GM23338 (cell line): ENCODE data around the gene ANOS1. TPM values are rescaled to one million over a fixed set of nuclear protein-coding genes. Genes with fewer than 3 reads are reported as not detected.

Experiments used
- ATAC-seq: fragments of 200-7000 bp; cut with Tn5 transposase; 3 replicates; pipeline ENCODE4 v1.9.1; 2020
- DNase-seq: peaks from one replicate; pipeline ENCODE4 v3.0.0-alpha.2; 2015; ENCODE audit warnings: low spot score
- H2AFZ ChIP-seq: fragments of 200-600 bp; sonication (generic); 2 replicates; pipeline ENCODE4 v1.8.0; 2016; ENCODE audit warnings: antibody characterized with exemption, mild to moderate bottlenecking, moderate library complexity
- H3F3A ChIP-seq: fragments of 200-600 bp; sonication (generic); replicated peaks from 2 replicates; pipeline ENCODE4 v1.8.0; 2017; ENCODE audit warnings: antibody characterized with exemption, mixed run types, low read depth
- H3K27ac ChIP-seq: fragments of 200-600 bp; sonication (generic); 2 replicates; pipeline ENCODE4 v1.6.1; 2016; ENCODE audit warnings: low read depth
- H3K27me3 ChIP-seq: fragments of 200-600 bp; sonication (generic); 2 replicates; pipeline ENCODE4 v1.8.0; 2016; ENCODE audit warnings: mild to moderate bottlenecking, mixed run types, moderate library complexity; ENCODE audit not compliant: insufficient read depth
- H3K36me3 ChIP-seq: fragments of 200-600 bp; sonication (generic); 2 replicates; pipeline ENCODE4 v1.8.0; 2016; ENCODE audit warnings: mild to moderate bottlenecking; ENCODE audit not compliant: insufficient read depth
- H3K4me1 ChIP-seq: fragments of 200-600 bp; sonication (generic); 2 replicates; pipeline ENCODE4 v1.8.0; 2016; ENCODE audit warnings: mild to moderate bottlenecking, moderate library complexity; ENCODE audit not compliant: insufficient read depth
- H3K4me2 ChIP-seq: fragments of 200-600 bp; sonication (generic); 2 replicates; pipeline ENCODE4 v1.7.1; 2017; ENCODE audit warnings: mixed run types
- H3K4me3 ChIP-seq: fragments of 200-600 bp; sonication (generic); 2 replicates; pipeline ENCODE4 v1.6.1; 2016; ENCODE audit warnings: mixed run types
- H3K79me2 ChIP-seq: fragments of 200-600 bp; sonication (generic); replicated peaks from 2 replicates; pipeline ENCODE4 v1.8.0; 2017; ENCODE audit warnings: mild to moderate bottlenecking; ENCODE audit not compliant: insufficient read depth
- H3K9me2 ChIP-seq: fragments of 200-600 bp; sonication (generic); 2 replicates; pipeline ENCODE4 v1.8.0; 2017; ENCODE audit not compliant: insufficient read depth
- H4K20me1 ChIP-seq: fragments of 200-600 bp; sonication (generic); replicated peaks from 2 replicates; pipeline ENCODE4 v1.8.0; 2017; ENCODE audit warnings: mild to moderate bottlenecking; ENCODE audit not compliant: insufficient read depth
- H3K27ac Mint-ChIP-seq: 2 replicates; pipeline ENCODE4 v1.8.0; 2020; ENCODE audit warnings: inconsistent platforms, mild to moderate bottlenecking, moderate library complexity, mixed read lengths
- H3K27me3 Mint-ChIP-seq: 3 replicates; pipeline ENCODE4 v1.8.0; 2022; ENCODE audit warnings: low read depth, mild to moderate bottlenecking, moderate library complexity, mixed read lengths, inconsistent platforms; ENCODE audit not compliant: insufficient read depth, poor library complexity
- H3K36me3 Mint-ChIP-seq: 3 replicates; pipeline ENCODE4 v1.8.0; 2021; ENCODE audit warnings: low read depth, mild to moderate bottlenecking, inconsistent platforms, moderate library complexity, mixed read lengths
- H3K4me1 Mint-ChIP-seq: 3 replicates; pipeline ENCODE4 v1.8.0; 2020; ENCODE audit warnings: mild to moderate bottlenecking, inconsistent platforms, mixed read lengths
- H3K4me3 Mint-ChIP-seq: 3 replicates; pipeline ENCODE4 v1.8.0; 2021; ENCODE audit warnings: moderate library complexity, mild to moderate bottlenecking, inconsistent platforms, mixed read lengths
- H3K9me3 Mint-ChIP-seq: 3 replicates; pipeline ENCODE4 v1.8.0; 2020; ENCODE audit warnings: moderate library complexity, mild to moderate bottlenecking, inconsistent platforms, mixed read lengths
- CREB1 ChIP-seq: fragments of 250-450 bp; sonication (Bioruptor Pico); IDR thresholded peaks from 2 replicates; pipeline ENCODE4 v1.5.0; 2020; ENCODE audit warnings: low read depth, mild to moderate bottlenecking, moderate library complexity
- EZH2 ChIP-seq: fragments of 200-600 bp; sonication (generic); IDR thresholded peaks from one replicate; pipeline ENCODE4 v1.8.0; 2017; ENCODE audit warnings: antibody characterized with exemption, mild to moderate bottlenecking, low read depth; ENCODE audit not compliant: unreplicated experiment
- EZH2phosphoT487 ChIP-seq: fragments of 200-600 bp; sonication (generic); IDR thresholded peaks from one replicate; pipeline ENCODE4 v1.8.1; 2018; ENCODE audit warnings: antibody characterized with exemption; ENCODE audit not compliant: unreplicated experiment
- JUNB ChIP-seq: IDR thresholded peaks from one replicate; pipeline ENCODE4 v1.6.1; 2016; ENCODE audit warnings: antibody characterized with exemption; ENCODE audit not compliant: unreplicated experiment
- NANOG ChIP-seq: IDR thresholded peaks from 2 replicates; pipeline ENCODE4 v1.6.1; 2016; ENCODE audit warnings: antibody characterized with exemption, borderline replicate concordance
- POLR2AphosphoS5 ChIP-seq: IDR thresholded peaks from 2 replicates; pipeline ENCODE4 v1.6.1; 2016; ENCODE audit warnings: antibody characterized with exemption, low read depth
- STAT1 ChIP-seq: IDR thresholded peaks from one replicate; pipeline ENCODE4 v1.6.1; 2016; ENCODE audit warnings: antibody characterized with exemption; ENCODE audit not compliant: unreplicated experiment
- ZNF114 ChIP-seq: fragments of 250-450 bp; sonication (Bioruptor Pico); IDR thresholded peaks from 2 replicates; pipeline ENCODE4 v1.5.0; 2020; ENCODE audit warnings: mild to moderate bottlenecking, moderate library complexity
- ZNF331 ChIP-seq: fragments of 250-450 bp; sonication (Bioruptor Pico); IDR thresholded peaks from 2 replicates; pipeline ENCODE4 v1.5.0; 2020; ENCODE audit warnings: low read depth, mild to moderate bottlenecking, moderate library complexity
- polyA plus RNA-seq: library from polyadenylated mRNA; unstranded; fragments of >200 nt; fragmentation: Nextera tagmentation; extraction: Ambion mirVana; gene quantifications from 2 replicates; pipeline ENCODE4 v1.2.1, GENCODE V29; 2016
- total RNA-seq: library from RNA; depleted of rRNA; stranded (reverse); fragments of >200 nt; shearing (Covaris generic); gene quantifications from 2 replicates; pipeline ENCODE4 v1.2.3, GENCODE V29; 2014
- TF ChIP-seq, protein P1 (sequence below): IDR thresholded peaks from one replicate; pipeline ENCODE4 v1.6.1; 2018; ENCODE audit warnings: antibody characterized with exemption; ENCODE audit not compliant: unreplicated experiment
- TF ChIP-seq, protein P2 (sequence below): IDR thresholded peaks from 2 replicates; pipeline ENCODE4 v1.6.1; 2016; ENCODE audit warnings: antibody characterized with exemption
- TF ChIP-seq, protein P3 (sequence below), 2 experiments: fragments of 200-600 bp in 1 of 2; sonication (generic) in 1 of 2; conservative IDR thresholded peaks; 2 replicates each; pipeline versions ENCODE4 v1.5.1 to v1.6.1; 2016 to 2017; ENCODE audit warnings: antibody characterized with exemption in 2 of 2, low read depth in 2 of 2, mild to moderate bottlenecking in 2 of 2, moderate library complexity in 1 of 2
- TF ChIP-seq, protein P4 (sequence below): fragments of 250-450 bp; sonication (Bioruptor Pico); IDR thresholded peaks from 2 replicates; pipeline ENCODE4 v1.5.0; 2020; ENCODE audit warnings: mild to moderate bottlenecking, moderate library complexity

ANOS1 gene
- total and polyA plus RNA-seq, 2 experiments from 2014 or later = 21.8 to 68.5 TPM

DNA sequence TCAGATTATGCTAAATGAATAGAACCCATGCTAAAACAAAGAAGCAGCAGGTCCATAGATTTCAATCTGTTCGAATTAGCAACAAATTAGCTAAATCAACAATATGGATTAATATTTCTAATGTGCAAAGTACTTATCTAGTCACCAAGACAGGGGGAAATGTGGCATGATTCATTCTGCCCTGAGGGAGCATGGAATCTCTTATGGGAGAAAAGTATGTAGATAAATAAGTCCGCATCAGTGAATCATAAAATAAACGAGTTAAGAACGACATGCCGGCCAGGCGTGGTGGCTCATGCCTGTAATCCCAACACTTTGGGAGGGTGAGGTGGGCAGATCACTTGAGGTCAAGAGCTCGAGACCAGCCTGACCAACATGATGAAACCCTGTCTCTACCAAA lies 102.1 kb downstream of the ANOS1 start:
- Histone ChIP-seq H4K20me1 (no peaks in the 10 kb centered on the region), H3K9me2 (no peaks in the 10 kb centered on the region), H3K4me1 (peaks cover 27% of the 10 kb centered on the region), H3K27me3 (no peaks in the 10 kb centered on the region), H3K36me3 (no peaks in the 10 kb centered on the region), H3K4me2 (no peak overlapping the region), H3K27ac (no peak overlapping the region), H3K79me2 (peaks cover 67% of the 10 kb centered on the region), H2AFZ (no peak overlapping the region), H3K4me3 (no peak overlapping the region), H3F3A (no peaks in the 10 kb centered on the region)
- Mint-ChIP-seq H3K4me1 (peaks cover 35% of the 10 kb centered on the region), H3K27me3 (no peaks in the 10 kb centered on the region), H3K36me3 (peaks cover 20% of the 10 kb centered on the region), H3K4me3 (no peak overlapping the region), H3K9me3 (no peaks in the 10 kb centered on the region), H3K27ac (no peak overlapping the region)
- ATAC-seq (no peak), DNase-seq (no peak)
- TF ChIP-seq STAT1 (no peak), JUNB (no peak), EZH2 (no peak), CREB1 (CRISPR knock-in tag) (no peak), ZNF331 (CRISPR knock-in tag) (no peak), POLR2AphosphoS5 (no peak), ZNF114 (CRISPR knock-in tag) (no peak), NANOG (no peak), EZH2phosphoT487 (no peak)
- TF ChIP-seq, protein P1, sequence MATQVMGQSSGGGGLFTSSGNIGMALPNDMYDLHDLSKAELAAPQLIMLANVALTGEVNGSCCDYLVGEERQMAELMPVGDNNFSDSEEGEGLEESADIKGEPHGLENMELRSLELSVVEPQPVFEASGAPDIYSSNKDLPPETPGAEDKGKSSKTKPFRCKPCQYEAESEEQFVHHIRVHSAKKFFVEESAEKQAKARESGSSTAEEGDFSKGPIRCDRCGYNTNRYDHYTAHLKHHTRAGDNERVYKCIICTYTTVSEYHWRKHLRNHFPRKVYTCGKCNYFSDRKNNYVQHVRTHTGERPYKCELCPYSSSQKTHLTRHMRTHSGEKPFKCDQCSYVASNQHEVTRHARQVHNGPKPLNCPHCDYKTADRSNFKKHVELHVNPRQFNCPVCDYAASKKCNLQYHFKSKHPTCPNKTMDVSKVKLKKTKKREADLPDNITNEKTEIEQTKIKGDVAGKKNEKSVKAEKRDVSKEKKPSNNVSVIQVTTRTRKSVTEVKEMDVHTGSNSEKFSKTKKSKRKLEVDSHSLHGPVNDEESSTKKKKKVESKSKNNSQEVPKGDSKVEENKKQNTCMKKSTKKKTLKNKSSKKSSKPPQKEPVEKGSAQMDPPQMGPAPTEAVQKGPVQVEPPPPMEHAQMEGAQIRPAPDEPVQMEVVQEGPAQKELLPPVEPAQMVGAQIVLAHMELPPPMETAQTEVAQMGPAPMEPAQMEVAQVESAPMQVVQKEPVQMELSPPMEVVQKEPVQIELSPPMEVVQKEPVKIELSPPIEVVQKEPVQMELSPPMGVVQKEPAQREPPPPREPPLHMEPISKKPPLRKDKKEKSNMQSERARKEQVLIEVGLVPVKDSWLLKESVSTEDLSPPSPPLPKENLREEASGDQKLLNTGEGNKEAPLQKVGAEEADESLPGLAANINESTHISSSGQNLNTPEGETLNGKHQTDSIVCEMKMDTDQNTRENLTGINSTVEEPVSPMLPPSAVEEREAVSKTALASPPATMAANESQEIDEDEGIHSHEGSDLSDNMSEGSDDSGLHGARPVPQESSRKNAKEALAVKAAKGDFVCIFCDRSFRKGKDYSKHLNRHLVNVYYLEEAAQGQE = no peak
- TF ChIP-seq, protein P2, sequence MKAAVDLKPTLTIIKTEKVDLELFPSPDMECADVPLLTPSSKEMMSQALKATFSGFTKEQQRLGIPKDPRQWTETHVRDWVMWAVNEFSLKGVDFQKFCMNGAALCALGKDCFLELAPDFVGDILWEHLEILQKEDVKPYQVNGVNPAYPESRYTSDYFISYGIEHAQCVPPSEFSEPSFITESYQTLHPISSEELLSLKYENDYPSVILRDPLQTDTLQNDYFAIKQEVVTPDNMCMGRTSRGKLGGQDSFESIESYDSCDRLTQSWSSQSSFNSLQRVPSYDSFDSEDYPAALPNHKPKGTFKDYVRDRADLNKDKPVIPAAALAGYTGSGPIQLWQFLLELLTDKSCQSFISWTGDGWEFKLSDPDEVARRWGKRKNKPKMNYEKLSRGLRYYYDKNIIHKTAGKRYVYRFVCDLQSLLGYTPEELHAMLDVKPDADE = no peak
- TF ChIP-seq, protein P3, sequence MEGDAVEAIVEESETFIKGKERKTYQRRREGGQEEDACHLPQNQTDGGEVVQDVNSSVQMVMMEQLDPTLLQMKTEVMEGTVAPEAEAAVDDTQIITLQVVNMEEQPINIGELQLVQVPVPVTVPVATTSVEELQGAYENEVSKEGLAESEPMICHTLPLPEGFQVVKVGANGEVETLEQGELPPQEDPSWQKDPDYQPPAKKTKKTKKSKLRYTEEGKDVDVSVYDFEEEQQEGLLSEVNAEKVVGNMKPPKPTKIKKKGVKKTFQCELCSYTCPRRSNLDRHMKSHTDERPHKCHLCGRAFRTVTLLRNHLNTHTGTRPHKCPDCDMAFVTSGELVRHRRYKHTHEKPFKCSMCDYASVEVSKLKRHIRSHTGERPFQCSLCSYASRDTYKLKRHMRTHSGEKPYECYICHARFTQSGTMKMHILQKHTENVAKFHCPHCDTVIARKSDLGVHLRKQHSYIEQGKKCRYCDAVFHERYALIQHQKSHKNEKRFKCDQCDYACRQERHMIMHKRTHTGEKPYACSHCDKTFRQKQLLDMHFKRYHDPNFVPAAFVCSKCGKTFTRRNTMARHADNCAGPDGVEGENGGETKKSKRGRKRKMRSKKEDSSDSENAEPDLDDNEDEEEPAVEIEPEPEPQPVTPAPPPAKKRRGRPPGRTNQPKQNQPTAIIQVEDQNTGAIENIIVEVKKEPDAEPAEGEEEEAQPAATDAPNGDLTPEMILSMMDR (conservative IDR thresholded peaks at IDR 0.05; ENCODE audit: low read depth in 2 of 2) = no peak
- TF ChIP-seq, protein P4, sequence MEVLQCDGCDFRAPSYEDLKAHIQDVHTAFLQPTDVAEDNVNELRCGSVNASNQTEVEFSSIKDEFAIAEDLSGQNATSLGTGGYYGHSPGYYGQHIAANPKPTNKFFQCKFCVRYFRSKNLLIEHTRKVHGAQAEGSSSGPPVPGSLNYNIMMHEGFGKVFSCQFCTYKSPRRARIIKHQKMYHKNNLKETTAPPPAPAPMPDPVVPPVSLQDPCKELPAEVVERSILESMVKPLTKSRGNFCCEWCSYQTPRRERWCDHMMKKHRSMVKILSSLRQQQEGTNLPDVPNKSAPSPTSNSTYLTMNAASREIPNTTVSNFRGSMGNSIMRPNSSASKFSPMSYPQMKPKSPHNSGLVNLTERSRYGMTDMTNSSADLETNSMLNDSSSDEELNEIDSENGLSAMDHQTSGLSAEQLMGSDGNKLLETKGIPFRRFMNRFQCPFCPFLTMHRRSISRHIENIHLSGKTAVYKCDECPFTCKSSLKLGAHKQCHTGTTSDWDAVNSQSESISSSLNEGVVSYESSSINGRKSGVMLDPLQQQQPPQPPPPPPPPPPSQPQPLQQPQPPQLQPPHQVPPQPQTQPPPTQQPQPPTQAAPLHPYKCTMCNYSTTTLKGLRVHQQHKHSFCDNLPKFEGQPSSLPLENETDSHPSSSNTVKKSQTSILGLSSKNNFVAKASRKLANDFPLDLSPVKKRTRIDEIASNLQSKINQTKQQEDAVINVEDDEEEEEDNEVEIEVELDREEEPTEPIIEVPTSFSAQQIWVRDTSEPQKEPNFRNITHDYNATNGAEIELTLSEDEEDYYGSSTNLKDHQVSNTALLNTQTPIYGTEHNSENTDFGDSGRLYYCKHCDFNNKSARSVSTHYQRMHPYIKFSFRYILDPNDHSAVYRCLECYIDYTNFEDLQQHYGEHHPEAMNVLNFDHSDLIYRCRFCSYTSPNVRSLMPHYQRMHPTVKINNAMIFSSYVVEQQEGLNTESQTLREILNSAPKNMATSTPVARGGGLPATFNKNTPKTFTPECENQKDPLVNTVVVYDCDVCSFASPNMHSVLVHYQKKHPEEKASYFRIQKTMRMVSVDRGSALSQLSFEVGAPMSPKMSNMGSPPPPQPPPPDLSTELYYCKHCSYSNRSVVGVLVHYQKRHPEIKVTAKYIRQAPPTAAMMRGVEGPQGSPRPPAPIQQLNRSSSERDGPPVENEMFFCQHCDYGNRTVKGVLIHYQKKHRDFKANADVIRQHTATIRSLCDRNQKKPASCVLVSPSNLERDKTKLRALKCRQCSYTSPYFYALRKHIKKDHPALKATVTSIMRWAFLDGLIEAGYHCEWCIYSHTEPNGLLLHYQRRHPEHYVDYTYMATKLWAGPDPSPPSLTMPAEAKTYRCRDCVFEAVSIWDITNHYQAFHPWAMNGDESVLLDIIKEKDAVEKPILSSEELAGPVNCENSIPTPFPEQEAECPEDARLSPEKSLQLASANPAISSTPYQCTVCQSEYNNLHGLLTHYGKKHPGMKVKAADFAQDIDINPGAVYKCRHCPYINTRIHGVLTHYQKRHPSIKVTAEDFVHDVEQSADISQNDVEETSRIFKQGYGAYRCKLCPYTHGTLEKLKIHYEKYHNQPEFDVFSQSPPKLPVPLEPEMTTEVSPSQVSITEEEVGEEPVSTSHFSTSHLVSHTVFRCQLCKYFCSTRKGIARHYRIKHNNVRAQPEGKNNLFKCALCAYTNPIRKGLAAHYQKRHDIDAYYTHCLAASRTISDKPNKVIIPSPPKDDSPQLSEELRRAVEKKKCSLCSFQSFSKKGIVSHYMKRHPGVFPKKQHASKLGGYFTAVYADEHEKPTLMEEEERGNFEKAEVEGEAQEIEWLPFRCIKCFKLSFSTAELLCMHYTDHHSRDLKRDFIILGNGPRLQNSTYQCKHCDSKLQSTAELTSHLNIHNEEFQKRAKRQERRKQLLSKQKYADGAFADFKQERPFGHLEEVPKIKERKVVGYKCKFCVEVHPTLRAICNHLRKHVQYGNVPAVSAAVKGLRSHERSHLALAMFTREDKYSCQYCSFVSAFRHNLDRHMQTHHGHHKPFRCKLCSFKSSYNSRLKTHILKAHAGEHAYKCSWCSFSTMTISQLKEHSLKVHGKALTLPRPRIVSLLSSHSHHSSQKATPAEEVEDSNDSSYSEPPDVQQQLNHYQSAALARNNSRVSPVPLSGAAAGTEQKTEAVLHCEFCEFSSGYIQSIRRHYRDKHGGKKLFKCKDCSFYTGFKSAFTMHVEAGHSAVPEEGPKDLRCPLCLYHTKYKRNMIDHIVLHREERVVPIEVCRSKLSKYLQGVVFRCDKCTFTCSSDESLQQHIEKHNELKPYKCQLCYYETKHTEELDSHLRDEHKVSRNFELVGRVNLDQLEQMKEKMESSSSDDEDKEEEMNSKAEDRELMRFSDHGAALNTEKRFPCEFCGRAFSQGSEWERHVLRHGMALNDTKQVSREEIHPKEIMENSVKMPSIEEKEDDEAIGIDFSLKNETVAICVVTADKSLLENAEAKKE (CRISPR knock-in tag) = no peak
